GM21825 (cell line): Measurements from ENCODE around the gene CUX1.

Experiments
- ATAC-seq: cut with Tn5 transposase; IDR thresholded peaks from one replicate; pipeline ENCODE4 v1.9.1; 2021; ENCODE audit warnings: mild to moderate bottlenecking, moderate library complexity; ENCODE audit not compliant: unreplicated experiment

The CUX1 gene

DNA sequence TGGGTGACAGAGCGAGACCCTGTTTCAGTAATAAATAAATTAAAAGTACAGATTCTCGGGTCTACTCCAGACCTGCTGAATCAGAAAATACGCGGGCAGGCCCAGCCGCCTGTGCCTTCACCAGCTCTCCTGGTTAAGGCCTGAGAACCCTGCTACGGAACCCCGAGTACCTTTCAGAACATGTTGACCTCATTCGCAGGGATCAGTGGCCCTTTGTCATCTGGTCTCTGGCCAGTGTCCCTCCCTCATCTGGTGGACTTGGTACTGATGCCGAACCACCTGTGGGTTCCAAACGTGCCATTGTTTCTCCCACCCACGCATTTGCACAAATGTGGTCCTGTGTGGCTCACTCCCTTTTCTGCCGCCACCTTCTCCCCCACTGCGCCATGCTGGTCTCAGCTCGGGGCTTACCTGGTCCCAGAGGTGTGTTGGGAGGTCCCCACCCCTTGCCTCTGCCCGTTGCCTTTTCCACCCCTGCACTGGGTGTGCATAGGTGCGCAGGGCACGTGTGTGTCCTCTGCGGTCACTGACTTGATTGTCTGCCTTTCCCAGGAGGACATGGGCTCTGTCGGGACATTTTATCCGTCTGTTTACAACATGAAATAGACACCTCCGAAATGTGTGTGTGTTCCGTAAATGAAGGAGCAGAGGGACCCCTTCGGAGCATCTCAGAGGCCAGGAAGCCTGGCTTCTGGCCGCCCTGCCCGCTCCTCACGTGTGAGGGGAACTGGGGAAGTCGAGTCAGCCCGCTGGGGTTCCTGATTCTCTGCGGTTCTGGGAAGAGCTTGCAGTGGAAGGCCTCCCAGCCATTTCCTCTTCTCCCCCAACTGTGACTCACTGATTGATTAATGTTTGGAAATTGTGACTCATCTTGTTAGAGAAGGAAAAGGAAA lies 135.2 kb downstream of the CUX1 start:
- ATAC-seq = no peak

DNA sequence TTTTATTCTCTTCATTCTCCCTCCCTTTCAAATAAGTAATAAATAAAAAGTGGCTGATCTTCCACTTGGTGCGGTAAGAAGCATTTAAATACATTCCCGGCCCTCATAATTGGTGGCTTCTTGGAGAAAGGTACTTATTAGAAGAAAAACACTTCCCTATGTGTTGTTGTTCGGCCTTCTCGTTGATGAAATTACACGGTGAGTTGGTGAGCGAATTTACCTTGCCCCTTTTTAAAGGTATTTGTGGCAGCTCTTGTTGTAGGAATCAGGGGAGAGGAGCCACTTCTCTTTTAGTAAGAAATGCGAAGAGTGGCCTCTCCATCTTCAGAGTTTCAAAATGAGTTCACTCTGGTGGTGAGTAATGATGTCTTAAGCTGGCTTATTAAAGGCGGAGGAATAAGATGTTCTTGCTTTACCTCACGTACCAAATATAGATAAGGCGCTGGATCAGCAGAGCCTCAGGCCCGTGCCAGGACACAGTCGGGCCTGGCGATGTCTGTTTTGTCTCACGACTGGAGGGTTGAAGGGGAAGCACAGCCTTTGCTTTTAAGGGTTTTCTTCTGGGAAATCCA lies 135.9 kb downstream of the CUX1 start:
- ATAC-seq = no peak

DNA sequence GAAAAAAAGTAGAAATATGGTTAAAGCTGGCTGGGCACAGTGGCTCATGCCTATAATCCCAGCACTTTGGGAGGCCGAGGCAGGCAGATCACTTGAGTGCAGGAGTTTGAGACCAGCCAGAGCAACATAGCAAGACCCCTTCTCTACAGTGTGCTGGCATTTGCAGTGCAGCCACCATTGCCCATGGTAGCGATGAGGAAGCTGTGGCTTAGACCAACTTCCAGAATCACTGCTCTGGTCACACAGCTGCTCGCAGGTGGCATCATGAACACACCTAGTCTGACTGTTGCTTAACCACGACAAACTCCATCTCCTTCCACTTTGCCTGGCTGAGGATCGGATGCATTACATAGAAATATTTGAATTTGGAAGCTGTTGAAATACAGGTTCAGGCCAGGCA lies 137.1 kb downstream of the CUX1 start:
- ATAC-seq = no peak

DNA sequence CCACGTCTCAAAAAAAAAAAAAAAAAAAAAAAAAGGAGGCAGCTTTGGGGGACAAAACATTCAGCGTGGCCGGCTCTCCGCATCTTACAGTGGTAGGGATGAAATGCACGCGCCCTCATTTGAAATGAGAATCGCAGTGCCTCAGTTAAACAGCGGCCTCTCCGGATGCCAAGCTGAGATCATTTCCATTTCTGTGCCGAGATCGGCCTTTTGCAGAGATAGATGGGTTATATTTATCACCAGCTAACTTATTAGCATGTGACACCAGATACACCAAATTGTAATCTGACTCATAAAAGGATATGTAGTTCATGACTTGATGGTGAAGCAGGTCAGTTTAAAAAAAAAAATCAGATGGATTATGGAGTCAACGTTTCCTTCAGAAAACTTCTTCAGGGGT lies 138.7 kb downstream of the CUX1 start:
- ATAC-seq = no peak

DNA sequence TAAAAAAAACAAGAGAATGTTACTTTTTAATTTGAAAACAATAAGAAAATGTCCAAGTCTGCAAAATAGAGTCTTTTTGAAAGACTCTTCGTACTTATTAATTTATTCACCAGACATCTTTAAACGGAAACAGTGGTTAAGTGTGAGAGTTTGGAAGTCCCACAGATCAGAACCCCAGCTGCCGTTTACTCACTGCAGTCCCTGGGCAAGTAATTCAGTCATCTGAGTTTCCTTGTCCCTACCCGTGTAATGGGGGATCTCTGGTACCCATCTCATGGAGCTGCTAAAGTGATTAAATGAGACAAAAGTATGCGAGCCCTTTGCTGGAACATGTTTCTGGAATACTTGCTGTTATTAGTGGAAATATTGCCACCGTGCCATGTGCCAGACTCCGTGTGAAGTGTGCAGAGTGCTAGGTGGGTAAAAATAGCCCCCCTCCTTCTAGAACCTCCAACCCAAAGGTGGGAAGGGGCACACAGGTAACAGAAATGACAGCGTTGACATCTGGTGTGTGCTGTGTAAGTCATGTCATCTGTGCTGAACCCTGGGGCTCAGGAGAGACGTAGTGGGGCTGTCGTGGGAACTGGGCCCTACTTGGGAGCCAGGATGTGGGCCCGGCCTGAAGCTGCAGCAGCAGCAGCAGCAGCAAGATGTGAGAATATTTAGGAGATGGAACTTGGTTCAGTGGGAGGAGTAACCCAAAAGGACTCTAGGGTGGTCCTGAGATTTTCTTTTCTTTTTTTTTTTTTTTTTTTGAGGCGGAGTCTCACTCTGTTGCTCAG lies 140.5 kb downstream of the CUX1 start:
- ATAC-seq = no peak

DNA sequence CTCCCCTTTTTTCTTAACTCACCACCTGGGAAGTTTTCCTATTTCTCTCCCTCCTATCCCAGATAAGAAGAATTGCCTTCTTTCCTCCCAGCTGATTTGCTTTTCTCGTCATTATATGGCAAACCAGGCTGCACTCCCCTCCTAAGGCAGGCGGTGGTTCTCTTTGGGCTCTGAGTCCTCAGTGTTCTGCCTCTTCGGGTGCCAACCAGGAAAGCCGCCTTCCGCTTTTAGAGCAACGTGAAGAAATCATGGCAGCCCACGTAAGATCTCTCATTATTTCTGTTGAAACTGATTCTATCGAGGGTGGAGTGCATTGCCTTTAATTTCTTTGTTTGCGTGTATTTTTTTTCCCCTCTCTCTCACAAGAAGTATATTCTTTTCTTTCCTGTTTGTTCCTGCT lies 141.9 kb downstream of the CUX1 start:
- no peak for ATAC-seq

DNA sequence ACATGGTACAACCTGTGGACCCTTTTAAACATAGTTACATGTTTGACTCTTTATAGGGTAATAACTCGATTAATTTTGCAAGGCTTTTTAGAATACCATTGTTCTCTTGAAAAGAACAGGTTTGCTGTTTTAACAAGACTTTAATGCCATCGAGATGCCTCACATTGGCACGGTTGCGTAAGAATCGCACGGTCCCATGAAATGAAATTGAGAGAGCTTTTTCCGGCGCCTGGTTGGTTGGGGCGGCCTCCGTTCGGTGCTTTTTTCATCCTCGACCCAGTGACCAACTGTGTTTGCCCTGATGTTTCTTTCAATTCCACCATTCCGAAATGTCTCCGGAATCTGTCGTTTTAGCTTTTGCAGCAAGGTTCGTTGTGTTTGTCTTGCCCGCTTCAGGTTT lies 142.4 kb downstream of the CUX1 start:
- no peak for ATAC-seq

DNA sequence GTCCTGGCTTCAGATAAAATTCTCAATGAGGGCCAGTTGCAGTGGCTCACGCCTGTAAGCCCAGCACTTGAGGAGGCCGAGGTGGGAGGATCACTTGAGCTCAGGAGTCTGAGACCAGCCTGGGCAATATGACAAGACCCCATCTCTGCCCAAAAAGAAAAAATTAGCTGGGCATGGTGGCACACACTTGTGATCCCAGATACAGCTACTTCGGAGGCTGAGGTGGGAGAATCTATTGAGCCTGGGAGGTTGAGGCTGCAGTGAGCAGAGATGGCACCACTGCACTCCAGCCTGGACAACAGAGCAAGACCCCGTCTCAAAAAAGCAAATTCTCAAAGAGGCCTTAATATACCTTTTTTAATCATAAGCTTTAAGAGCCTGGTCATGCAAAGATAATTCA lies 142.9 kb downstream of the CUX1 start:
- ATAC-seq = no peak

DNA sequence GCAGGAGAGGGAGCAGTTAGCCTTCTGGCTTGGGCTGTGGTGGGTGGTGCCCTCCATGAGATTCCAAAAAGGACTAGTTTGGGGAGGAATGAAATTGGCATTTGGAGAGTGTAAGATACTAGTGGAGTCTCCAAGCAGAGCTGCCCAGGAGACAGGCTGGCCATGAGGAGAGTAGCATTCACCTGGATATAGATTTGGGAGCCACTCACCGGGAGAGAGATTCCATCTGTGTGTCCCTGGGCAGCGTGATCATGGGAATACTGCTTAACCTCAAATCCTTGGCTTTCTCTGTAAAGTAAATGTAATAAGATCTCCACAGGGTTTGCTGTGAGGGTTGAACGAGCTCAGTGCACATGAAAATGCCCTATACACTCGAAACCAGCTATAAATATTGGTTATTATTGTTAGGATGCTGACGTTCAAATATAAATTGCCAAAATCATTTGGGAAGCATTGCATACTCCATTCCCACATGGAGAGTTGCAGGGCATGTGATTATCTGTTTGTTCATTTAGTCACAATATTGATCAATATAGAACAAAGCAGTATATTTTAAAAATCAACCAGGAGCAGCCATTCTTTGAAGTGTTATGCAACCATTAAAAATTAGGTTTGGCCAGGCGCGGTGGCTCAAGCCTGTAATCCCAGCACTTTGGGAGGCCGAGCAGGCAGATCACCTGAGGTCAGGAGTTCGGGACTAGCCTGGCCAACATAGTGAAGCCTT lies 143.7 kb downstream of the CUX1 start:
- no peak for ATAC-seq

DNA sequence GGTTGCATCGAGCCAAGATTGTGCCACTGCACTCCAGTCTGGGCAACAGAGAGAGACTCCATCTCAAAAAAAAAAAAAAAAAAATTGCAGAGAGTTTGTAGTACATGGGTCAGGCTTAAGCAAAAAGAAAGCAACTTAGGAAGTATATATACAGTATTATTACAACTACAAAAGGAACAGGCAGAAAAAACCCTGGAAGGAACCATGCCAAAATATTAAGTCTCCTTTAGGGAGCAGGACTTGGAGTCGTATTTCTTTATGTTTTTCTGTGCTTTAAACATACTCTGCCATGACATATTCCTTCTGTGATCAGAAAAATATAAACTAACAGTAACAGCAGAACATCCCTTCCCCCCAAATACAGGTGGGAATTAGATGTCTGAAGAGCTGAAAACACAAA lies 144.4 kb downstream of the CUX1 start:
- no peak for ATAC-seq

DNA sequence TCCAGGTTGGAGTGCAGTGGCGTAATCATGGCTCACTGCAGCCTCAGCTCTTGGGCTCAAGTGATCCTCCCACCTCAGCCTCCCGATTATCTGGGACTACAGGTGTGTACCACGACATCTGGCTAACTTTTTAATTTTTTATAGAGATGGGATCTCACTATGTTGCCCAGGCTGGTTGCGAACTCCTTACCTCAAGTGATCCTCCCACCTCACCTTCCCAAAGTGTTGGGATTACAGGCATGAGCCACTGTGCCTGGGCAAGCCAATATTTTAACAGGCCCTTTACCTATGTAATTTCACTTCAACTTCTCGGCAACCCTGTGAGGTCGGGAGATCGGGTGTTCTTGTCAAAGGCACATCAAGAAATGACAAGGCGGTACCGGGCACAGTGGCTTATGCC lies 146.3 kb downstream of the CUX1 start:
- no peak for ATAC-seq

DNA sequence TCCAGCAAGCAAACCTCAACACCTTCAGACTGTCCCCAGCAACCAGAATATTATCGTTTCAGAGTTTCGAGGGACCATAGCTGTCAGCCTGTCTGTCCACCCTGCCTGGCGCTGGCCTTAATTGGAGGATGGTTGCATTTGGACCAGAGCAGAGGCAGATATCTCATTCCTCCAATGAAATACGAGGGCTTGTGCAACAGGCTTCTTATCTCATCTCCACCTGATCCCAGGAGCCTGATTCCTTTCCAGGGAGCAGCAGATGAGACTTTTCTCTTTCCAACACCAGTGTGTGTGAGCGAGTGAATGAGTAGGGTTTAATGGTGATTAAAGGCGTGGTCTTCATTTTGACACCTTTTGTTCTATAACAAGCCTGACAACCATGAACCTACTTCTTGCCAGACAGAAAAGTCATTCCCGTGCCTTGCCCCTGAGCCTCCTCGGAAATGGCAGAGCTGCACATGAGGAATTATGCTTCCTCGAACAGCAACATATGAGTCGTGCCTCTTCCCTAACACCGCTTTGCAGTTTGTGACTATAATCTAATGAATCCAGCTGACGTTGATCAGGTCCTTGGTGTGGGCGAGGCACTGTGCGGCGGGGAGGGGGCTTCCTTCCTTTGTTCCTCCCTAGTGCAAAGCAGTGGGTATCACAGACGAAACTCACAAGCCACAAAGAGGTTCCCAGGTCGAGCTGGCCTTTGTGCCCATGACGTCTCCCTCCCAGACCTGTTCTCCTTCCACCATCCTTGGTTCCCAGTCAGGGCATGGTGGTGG lies 147.4 kb downstream of the CUX1 start:
- no peak for ATAC-seq

DNA sequence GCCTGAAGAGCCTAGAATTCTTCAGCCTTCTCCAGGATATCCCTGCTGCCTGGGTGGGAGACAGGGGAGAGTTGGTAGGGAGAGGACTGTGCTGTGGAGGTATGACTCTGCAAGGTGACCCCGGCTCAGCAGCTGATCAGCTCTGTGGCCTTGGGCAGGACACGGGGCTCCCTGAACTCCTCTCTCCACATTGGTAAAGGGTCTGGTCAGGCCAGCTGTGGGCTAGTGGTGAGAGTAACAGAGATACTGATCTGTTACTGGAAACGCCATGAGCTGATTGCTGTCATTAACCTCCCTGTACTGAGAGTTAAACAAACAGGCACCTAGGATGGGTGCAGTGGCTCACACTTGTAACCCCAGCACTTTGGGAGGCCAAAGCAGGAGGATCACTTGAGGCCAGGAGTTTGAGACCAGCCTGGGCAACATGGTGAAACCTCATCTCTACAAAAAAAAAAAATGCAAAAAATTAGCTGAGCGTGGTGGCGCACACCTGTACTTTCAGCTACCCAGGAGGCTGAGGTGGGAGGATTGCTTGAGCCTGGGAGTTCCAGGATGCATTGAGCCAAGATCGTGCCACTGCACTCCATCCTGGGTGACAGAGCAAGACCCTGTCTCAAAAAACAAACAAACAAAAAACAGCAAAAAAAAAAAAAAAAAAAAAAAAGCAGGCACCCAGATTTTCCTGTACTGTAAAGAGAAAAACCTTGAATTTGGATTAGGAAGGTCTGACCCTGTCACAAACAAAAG lies 151.5 kb downstream of the CUX1 start:
- no peak for ATAC-seq

DNA sequence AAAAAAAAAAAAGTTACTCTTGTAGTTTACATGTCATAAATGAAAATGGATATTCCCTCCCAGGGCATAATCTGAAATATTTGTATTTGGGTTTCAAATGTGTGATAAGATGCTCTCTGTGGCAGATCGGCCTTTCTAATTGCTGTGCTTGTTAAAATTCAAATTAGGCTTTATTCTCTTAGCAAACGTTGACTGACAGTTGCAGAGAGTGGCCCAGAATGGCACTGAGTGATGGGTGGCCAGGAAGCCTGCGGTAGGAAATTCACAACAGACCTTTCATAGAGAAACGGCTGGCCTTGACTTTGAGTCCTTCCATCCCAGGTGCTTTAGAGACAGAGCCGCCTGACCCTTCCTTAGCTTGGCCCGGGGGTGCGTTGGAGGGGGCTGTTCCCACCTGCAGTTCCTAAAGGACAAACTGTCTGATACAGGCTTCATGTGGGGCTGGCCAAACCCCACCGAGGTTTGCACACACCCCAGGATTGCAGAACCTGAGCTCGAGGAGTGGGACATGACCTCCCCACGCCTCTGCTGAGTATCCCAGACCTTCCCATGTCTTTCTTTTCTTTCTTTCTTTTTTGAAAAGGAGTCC lies 152.7 kb downstream of the CUX1 start:
- ATAC-seq = no peak

DNA sequence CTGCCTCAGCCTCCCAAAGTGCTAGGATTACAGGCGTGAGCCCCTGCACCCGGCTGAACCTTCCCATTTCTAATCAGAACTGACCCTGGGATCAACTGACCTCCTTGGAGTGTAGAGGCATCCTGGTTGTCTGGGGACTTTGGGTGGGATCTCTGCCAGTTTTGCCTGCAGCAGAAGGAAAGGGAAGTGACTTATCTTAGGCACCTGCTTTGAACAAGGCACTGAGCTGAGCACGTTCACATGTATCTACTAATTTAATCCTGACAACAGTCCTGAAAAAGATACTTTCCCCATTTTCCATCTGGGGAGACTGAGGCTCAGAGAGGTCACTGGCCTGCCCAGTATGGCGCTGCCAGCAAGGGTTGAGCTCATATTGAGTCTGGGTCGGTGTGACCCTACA lies 153.4 kb downstream of the CUX1 start:
- ATAC-seq = no peak

DNA sequence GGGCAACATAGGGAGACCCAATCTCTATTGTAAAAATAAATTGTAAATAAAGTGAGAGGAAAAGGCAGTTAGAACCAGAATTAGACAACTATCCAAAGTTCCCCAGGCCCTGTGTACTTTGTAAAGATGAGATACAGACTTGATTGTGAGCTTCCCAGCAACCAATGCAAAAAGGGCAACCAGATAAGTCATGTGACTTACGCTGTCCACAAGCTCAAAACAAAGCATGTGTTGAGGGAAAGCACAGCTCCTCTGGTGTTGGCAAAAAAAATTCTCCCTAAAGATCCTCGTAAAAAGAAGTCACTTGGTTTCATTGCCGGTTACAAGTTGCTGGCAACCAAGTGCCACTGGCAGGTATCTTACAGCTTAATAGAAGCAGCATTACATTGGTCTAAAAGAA lies 154.0 kb downstream of the CUX1 start:
- ATAC-seq = no peak

DNA sequence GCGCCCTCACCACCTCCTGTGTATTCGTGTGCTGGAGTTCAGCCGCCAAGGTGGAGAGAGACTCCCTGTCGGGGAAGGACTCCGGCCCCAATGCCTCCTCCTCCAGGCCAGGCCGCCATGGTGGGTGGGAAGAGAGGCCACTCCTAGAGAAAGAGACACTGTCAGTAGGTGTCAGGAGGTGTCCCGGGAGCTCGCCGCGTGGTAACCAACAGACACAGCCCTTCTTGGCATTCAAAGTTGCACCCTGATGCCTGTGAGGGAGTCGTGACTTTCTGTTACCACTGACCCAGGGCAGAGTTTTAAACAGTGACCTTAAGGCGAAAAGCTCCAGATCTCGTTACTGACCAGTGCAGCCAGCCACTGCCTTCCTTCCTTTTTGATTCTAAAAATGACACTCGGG lies 155.2 kb downstream of the CUX1 start:
- ATAC-seq = no peak

DNA sequence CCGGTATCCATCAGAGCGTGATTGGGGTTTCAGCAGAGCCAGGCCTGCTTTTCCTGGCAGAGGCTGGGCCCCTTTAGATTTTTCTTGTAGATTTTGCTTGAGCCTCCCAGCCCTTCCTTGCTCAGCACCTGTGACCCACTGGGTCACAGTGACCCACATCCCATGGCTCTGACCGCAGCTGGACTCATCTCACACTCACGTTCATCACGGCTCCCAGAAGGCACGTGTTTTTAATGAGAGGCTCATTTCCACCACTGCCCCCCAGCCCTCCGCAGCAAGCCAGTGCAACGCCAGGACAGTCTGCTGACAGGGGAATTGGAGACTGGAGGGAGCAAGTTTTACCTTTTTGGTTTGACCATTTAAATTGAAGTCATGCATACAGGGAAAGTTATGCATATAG lies 155.7 kb downstream of the CUX1 start:
- no peak for ATAC-seq

DNA sequence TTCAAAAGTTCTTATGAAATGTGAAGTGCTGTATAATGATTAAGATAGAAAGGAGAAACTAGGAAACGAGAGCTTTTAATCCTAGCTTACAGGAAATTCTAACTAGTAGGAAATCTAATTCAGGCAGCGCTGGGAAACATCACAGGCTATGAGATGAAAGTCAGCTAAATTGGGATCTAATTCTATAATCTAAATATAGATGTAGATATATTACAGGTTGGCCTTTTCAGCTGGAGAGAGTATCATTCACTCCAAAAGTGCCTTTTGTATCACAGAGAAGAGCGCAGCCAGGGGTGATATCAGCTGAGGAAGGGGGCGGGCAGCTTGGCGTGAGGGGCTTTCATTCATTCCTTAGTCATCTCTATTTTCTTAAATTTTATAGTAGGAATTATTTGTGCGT lies 157.0 kb downstream of the CUX1 start:
- no peak for ATAC-seq
